ENCODE data around the gene SPECC1L.
"Not testable (repeated sequence)": the region's sequence is repeated elsewhere in the genome, so short reads cannot be mapped to it uniquely, and the experiment has no call there.

Gene SPECC1L

GRCh38 chr22:24245584-24246561 is 24.8 kb upstream of the SPECC1L start:
- not testable (repeated sequence) for DNase-seq (ENCODE audit: low read depth in 2 of 2)

GRCh38 chr22:24247011-24247507 is 23.6 kb upstream of the SPECC1L start:
- no peak for DNase-seq (ENCODE audit: low read depth in 2 of 2)

GRCh38 chr22:24247564-24248344 is 22.9 kb upstream of the SPECC1L start:
- peak in 1 of 2 donors; percentile 47 for DNase-seq (ENCODE audit: low read depth in 2 of 2)

- not testable (repeated sequence) for DNase-seq (ENCODE audit: low read depth in 2 of 2)
These were observed 22.0 kb upstream of the SPECC1L start for GRCh38 chr22:24248611-24249010.

GRCh38 chr22:24249413-24249812 is 21.2 kb upstream of the SPECC1L start:
- not testable (repeated sequence) for DNase-seq (ENCODE audit: low read depth in 2 of 2)

- not testable (repeated sequence) for DNase-seq (ENCODE audit: low read depth in 2 of 2)
These were observed 19.3 kb upstream of the SPECC1L start for GRCh38 chr22:24251286-24251685.

GRCh38 chr22:24253126-24253525 is 17.5 kb upstream of the SPECC1L start:
- DNase-seq (ENCODE audit: low read depth in 2 of 2), result not testable (repeated sequence)

GRCh38 chr22:24256136-24256535 is 14.5 kb upstream of the SPECC1L start:
- not testable (repeated sequence) for DNase-seq (ENCODE audit: low read depth in 2 of 2)

- not testable (repeated sequence) for DNase-seq (ENCODE audit: low read depth in 2 of 2)
These were observed 13.9 kb upstream of the SPECC1L start for GRCh38 chr22:24256736-24257135.

GRCh38 chr22:24259459-24259858 is 11.2 kb upstream of the SPECC1L start:
- peak; percentile 41 to 52 for DNase-seq (ENCODE audit: low read depth in 2 of 2)

GRCh38 chr22:24262185-24262749 is 8.4 kb upstream of the SPECC1L start:
- not testable (repeated sequence) for DNase-seq (ENCODE audit: low read depth in 2 of 2)

- not testable (repeated sequence) for DNase-seq (ENCODE audit: low read depth in 2 of 2)
These were observed 7.2 kb upstream of the SPECC1L start for GRCh38 chr22:24263479-24263878.

- not testable (repeated sequence) for DNase-seq (ENCODE audit: low read depth in 2 of 2)
These were observed 6.2 kb upstream of the SPECC1L start for GRCh38 chr22:24264329-24264896.

- DNase-seq (ENCODE audit: low read depth in 2 of 2), result no peak
These were observed 4.9 kb upstream of the SPECC1L start for GRCh38 chr22:24265734-24266133.

GRCh38 chr22:24266495-24266894 is 4.1 kb upstream of the SPECC1L start:
- not testable (repeated sequence) for DNase-seq (ENCODE audit: low read depth in 2 of 2)

GRCh38 chr22:24271386-24271854 is 789 bp downstream of the SPECC1L start:
- DNase-seq (ENCODE audit: low read depth in 2 of 2), result no peak

- not testable (repeated sequence) for DNase-seq (ENCODE audit: low read depth in 2 of 2)
These were observed 2.4 kb downstream of the SPECC1L start for GRCh38 chr22:24273031-24273430.

GRCh38 chr22:24273906-24274305 is 3.3 kb downstream of the SPECC1L start:
- not testable (repeated sequence) for DNase-seq (ENCODE audit: low read depth in 2 of 2)

GRCh38 chr22:24274696-24275405 is 4.2 kb downstream of the SPECC1L start:
- not testable (repeated sequence) for DNase-seq (ENCODE audit: low read depth in 2 of 2)

GRCh38 chr22:24280363-24280762 is 9.7 kb downstream of the SPECC1L start:
- not testable (repeated sequence) for DNase-seq (ENCODE audit: low read depth in 2 of 2)

- no peak for DNase-seq (ENCODE audit: low read depth in 2 of 2)
These were observed 11.8 kb downstream of the SPECC1L start for GRCh38 chr22:24282401-24282800.

Data from activated CD4-positive, alpha-beta T cell treated with anti-CD3 and anti-CD28 coated beads for 24 hours (primary cell).